ENCODE results near the gene SINHCAF.
"Not testable (repeated sequence)": the region's sequence is repeated elsewhere in the genome, so short reads cannot be mapped to it uniquely, and the experiment has no call there.

SINHCAF gene

DNA sequence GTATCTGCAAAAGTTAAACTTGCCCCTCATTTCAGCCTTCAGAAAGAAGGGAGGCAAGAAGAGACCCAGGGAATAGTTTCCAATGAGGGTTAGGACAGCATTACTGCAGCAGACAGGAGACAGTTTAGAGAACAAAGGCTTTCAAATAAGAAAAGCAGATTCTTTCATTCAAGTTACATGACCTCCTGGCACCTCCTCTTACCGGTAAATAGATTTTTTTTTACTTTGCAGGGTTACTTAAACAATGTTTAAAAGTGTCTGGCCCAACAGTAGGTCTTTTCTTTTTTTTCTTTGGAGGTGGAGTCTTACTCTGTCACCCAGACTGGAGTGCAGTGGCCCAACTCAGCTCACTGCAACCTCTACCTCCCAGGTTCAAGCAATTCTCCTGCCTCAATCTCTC, 47.1 kb downstream of the SINHCAF start:
- Histone ChIP-seq H3K27ac (ENCODE audit: low read depth, low read length) (peak overlapping the region; percentile 28; the same call in 1 of the 2 replicates), H3K9ac (ENCODE audit: low read depth, low read length) (no peak overlapping the region), H3K4me1 (ENCODE audit: insufficient read depth, low read length) (peaks cover 8% of the 10 kb centered on the region), H3K27me3 (ENCODE audit: insufficient read depth, low read length) (no peaks in the 10 kb centered on the region), H3K4me3 (ENCODE audit: low read length) (no peak overlapping the region), H3K9me3 (ENCODE audit: insufficient read depth, low read depth, low read length) (no peaks in the 10 kb centered on the region), H3K36me3 (ENCODE audit: insufficient read depth, low read length) (peaks cover 74% of the 10 kb centered on the region)
- no CpG with 5 or more reads among the region's 1 CpG for WGBS

DNA sequence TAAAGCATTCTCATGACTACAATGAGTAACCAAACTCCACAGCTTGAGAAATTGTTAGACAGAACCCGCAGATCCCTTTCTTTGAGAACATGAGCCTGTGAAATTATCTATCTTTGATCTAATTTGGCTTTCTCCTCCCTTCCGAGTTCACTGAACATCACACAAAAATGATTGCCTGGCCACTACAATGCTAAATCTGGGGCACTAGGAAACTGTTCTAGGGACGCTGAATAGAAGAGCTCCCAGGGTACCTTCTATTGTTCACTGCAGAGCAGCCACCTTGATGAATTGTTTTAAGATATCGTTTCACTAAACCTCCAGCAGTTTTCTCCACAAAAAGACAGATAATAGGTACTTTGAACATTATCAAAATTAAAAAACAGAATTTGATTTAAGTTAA, 47.5 kb downstream of the SINHCAF start:
- Histone ChIP-seq H3K9me3 (ENCODE audit: insufficient read depth, low read depth, low read length) (no peaks in the 10 kb centered on the region), H3K4me3 (ENCODE audit: low read length) (no peak overlapping the region), H3K9ac (ENCODE audit: low read depth, low read length) (no peak overlapping the region), H3K27ac (ENCODE audit: low read depth, low read length) (peak overlapping the region; percentile 28), H3K27me3 (ENCODE audit: insufficient read depth, low read length) (no peaks in the 10 kb centered on the region), H3K4me1 (ENCODE audit: insufficient read depth, low read length) (peaks cover 8% of the 10 kb centered on the region), H3K36me3 (ENCODE audit: insufficient read depth, low read length) (peaks cover 70% of the 10 kb centered on the region)
- 90% methylated on average over 3 of the region's 4 CpGs for WGBS

DNA sequence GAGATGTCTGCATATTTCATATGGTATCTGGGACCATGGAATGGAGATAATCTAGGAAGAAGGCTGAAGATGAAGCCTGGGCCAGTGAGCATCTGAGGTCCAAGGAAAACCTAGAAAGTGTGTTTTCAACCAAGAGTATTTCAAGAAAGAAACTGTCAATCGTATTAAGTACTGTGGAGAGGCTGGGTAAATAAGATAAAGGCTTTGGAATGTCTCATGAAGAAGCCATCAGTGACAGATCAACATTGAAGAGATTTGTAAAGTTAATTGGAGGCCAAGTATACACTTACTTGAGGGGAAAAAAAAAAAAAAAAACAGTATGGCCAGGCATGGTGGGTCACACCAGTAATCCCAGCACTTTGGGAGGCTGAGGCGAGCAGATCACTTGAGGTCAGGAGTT, 48.9 kb downstream of the SINHCAF start:
- Histone ChIP-seq H3K9me3 (ENCODE audit: insufficient read depth, low read depth, low read length) (no peaks in the 10 kb centered on the region), H3K27me3 (ENCODE audit: insufficient read depth, low read length) (no peaks in the 10 kb centered on the region), H3K4me3 (ENCODE audit: low read length) (no peak overlapping the region), H3K4me1 (ENCODE audit: insufficient read depth, low read length) (peaks cover 8% of the 10 kb centered on the region), H3K36me3 (ENCODE audit: insufficient read depth, low read length) (peaks cover 56% of the 10 kb centered on the region), H3K27ac (ENCODE audit: low read depth, low read length) (peak overlapping the region; percentile 25; the same call in 1 of the 2 replicates), H3K9ac (ENCODE audit: low read depth, low read length) (no peak overlapping the region)
- 93% methylated on average over 2 of the region's 2 CpGs for WGBS

DNA sequence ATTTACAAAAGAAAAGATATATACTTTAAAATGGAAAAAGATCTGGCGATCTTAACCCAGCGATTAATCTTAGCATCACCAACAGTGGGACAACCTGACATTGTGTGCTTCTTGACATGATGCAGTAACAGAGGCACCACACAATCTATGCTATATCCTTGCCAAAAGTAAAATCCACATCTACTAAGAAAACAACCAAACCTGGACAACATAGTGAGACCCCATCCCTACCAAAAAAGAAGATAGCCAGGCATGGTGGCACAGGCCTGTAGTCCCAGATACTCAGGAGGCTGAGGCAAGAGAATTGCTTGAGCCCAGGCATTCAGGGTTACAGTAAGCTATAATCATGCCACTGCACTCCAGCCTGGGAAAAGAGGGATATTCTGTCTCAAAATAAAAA, 50.5 kb downstream of the SINHCAF start:
- no peaks in the 10 kb centered on the region for H3K27me3 ChIP-seq (ENCODE audit: insufficient read depth, low read length)
- H3K4me3 ChIP-seq (ENCODE audit: low read length) = no peak overlapping the region
- 94% methylated on average over 2 of the region's 2 CpGs for WGBS
- H3K27ac ChIP-seq (ENCODE audit: low read depth, low read length) = no peak overlapping the region
- H3K36me3 ChIP-seq (ENCODE audit: insufficient read depth, low read length) = peaks cover 49% of the 10 kb centered on the region
- no peaks in the 10 kb centered on the region for H3K9me3 ChIP-seq (ENCODE audit: insufficient read depth, low read depth, low read length)
- no peak overlapping the region for H3K9ac ChIP-seq (ENCODE audit: low read depth, low read length)
- H3K4me1 ChIP-seq (ENCODE audit: insufficient read depth, low read length) = peaks cover 9% of the 10 kb centered on the region

DNA sequence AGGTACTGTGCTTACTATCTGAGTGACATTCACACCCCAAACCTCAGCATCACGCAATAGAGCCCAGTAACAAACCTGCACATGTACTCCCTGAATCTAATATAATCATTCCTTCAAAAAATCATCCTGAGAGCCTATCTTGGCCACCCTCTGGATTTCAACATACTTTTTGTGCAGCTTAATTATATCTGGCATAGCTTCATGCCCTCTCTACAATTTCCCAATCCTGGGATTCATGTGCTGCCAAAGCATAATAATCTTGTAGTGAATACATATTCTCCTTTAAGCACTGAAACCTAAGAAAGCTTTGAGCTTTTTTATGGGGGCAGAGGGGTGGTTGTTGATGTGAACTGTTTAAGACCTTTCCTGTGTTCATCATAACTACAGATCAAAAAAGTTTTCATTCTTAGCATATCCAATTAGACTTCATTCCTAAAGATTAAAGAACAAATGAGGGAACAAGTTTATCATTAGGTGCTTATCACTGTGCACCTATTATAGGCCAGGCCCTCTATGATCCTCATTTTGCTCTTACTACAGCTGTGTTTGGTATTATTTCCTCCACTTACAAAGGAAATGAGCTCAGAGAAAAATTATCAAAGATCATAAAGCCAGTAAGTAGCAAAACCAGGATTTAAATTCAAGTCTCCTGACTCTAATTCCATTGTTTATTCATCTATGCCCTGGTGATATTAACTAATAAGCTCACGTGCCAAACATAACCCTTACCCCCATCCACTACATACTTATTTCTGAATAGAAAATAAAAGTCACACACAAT, 51.2 kb downstream of the SINHCAF start:
- H3K36me3 ChIP-seq (ENCODE audit: insufficient read depth, low read length) = peaks cover 42% of the 10 kb centered on the region
- no peaks in the 10 kb centered on the region for H3K9me3 ChIP-seq (ENCODE audit: insufficient read depth, low read depth, low read length)
- H3K4me3 ChIP-seq (ENCODE audit: low read length) = no peak overlapping the region
- WGBS = 94% methylated on average over 2 of the region's 2 CpGs
- no peak overlapping the region for H3K9ac ChIP-seq (ENCODE audit: low read depth, low read length)
- peaks cover 17% of the 10 kb centered on the region for H3K4me1 ChIP-seq (ENCODE audit: insufficient read depth, low read length)
- H3K27ac ChIP-seq (ENCODE audit: low read depth, low read length) = no peak overlapping the region
- no peaks in the 10 kb centered on the region for H3K27me3 ChIP-seq (ENCODE audit: insufficient read depth, low read length)

DNA sequence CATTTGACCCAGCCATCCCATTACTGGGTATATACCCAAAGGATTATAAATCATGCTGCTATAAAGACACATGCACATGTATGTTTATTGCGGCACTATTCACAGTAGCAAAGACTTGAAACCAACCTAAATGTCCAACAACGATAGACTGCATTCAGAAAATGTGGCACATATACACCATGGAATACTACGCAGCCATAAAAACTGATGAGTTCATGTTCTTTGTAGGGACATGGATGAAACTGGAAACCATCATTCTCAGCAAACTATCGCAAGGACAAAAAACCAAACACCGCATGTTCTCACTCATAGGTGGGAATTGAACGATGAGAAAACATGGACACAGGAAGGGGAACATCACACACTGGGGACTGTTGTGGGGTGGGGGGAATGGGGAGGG, 52.2 kb downstream of the SINHCAF start:
- not testable (repeated sequence) for H3K9ac ChIP-seq (ENCODE audit: low read depth, low read length); H3K27ac ChIP-seq (ENCODE audit: low read depth, low read length); H3K9me3 ChIP-seq (ENCODE audit: insufficient read depth, low read depth, low read length); H3K27me3 ChIP-seq (ENCODE audit: insufficient read depth, low read length); H3K4me3 ChIP-seq (ENCODE audit: low read length)
- over 99% methylated on average over 6 of the region's 6 CpGs for WGBS
- peaks cover 36% of the 10 kb centered on the region for H3K36me3 ChIP-seq (ENCODE audit: insufficient read depth, low read length)
- peaks cover 15% of the 10 kb centered on the region for H3K4me1 ChIP-seq (ENCODE audit: insufficient read depth, low read length)

DNA sequence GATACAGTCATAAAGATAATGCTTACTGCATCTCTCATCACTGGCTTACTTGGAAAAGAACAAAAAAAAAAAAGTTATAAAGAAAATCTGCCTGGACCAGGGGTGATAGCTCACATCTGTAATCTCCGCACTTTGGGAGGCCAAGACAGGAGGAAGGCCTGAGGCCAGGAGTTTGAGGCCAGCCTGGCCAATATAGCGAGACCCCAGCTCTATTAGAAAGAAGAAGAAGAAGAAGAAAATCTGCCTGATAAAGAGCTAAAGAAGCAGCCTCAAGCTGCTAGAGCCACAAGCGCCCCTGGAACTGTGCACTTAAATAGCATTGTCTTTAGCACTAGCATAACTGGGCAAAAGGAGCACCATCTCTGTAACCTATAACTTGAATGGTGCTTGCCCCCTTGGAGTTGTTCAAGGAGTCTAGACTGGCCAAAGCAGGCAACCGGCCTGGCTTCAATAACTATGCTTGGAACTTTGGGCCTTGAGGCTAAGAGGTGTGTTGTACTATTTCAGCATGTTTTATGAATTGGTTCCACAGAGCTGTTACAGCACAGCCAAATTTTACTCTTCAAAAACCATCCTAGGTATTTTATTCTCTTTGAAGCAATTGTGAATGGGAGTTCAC, 53.2 kb downstream of the SINHCAF start:
- Histone ChIP-seq H3K4me1 (ENCODE audit: insufficient read depth, low read length) (peaks cover 13% of the 10 kb centered on the region), H3K9me3 (ENCODE audit: insufficient read depth, low read depth, low read length) (no peaks in the 10 kb centered on the region), H3K4me3 (ENCODE audit: low read length) (no peak overlapping the region), H3K27ac (ENCODE audit: low read depth, low read length) (no peak overlapping the region), H3K9ac (ENCODE audit: low read depth, low read length) (no peak overlapping the region), H3K27me3 (ENCODE audit: insufficient read depth, low read length) (no peaks in the 10 kb centered on the region), H3K36me3 (ENCODE audit: insufficient read depth, low read length) (peaks cover 26% of the 10 kb centered on the region)
- 95% methylated on average over 4 of the region's 4 CpGs for WGBS

DNA sequence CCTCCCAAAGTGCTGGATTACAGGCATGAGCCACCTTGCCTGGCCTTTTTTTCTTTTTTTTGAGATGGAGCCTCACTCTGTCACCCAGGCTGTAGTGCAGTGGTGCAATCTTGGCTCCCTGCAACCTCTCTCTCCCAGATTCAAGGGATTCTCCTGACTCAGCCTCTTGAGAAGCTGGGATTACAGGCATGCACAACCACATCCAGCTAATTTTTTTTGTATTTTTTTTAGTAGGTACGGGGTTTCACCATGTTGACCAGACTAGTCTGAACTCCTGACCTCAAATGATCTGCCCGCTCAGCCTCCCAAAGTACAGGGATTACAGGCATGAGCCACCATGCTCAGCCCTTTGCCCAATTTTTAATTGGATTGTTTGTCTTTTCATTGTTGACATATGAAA, 58.0 kb downstream of the SINHCAF start:
- H3K27ac ChIP-seq (ENCODE audit: low read depth, low read length) = no peak overlapping the region
- 94% methylated on average over 2 of the region's 2 CpGs for WGBS
- H3K9ac ChIP-seq (ENCODE audit: low read depth, low read length) = no peak overlapping the region
- H3K27me3 ChIP-seq (ENCODE audit: insufficient read depth, low read length) = no peaks in the 10 kb centered on the region
- H3K36me3 ChIP-seq (ENCODE audit: insufficient read depth, low read length) = no peaks in the 10 kb centered on the region
- no peak overlapping the region for H3K4me3 ChIP-seq (ENCODE audit: low read length)
- no peaks in the 10 kb centered on the region for H3K9me3 ChIP-seq (ENCODE audit: insufficient read depth, low read depth, low read length)
- H3K4me1 ChIP-seq (ENCODE audit: insufficient read depth, low read length) = peaks cover 13% of the 10 kb centered on the region

DNA sequence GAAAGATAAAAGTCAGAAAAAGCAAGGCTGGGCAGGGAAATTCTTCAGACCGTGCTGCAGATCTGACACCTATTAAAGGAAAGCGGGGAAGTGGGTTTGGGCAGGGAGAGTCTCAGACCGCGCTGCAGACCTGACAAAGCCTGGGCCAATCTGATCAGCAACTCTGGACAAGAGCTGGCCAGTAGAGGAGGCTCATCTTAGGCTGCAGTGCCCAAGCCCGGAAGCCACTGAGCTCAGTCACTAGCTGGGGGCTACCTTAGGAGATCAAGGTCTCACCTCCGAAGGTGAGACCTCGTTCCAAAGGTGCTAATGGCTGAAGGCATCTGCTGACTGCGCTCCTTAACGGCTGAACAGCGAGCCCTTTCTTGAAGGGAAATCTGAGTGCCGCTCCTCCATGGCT, 60.2 kb downstream of the SINHCAF start:
- Histone ChIP-seq H3K4me3 (ENCODE audit: low read length) (no peak overlapping the region), H3K4me1 (ENCODE audit: insufficient read depth, low read length) (peaks cover 16% of the 10 kb centered on the region), H3K36me3 (ENCODE audit: insufficient read depth, low read length) (no peaks in the 10 kb centered on the region), H3K27ac (ENCODE audit: low read depth, low read length) (no peak overlapping the region), H3K27me3 (ENCODE audit: insufficient read depth, low read length) (no peaks in the 10 kb centered on the region), H3K9ac (ENCODE audit: low read depth, low read length) (no peak overlapping the region), H3K9me3 (ENCODE audit: insufficient read depth, low read depth, low read length) (no peaks in the 10 kb centered on the region)
- 80% methylated on average over 11 of the region's 11 CpGs for WGBS

DNA sequence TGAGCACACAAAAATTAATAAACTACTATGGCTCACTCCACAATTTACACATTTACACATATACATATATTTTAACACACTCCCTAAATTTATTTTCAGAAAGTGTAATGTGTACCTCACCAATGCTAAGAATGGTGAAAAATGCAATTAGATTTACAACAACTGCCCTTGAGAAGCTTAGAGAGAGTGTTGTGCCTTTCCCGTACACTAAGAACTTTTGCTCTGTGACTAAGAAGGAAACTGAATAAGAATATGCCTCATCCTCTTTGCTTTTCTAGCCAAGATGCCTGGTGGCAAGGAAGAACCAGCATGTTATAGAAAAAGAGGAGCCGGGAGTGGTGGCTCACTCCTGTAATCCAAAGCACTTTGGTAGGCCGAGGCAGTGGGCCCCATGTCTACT, 62.3 kb downstream of the SINHCAF start:
- 89% methylated on average over 3 of the region's 3 CpGs for WGBS
- no peaks in the 10 kb centered on the region for H3K27me3 ChIP-seq (ENCODE audit: insufficient read depth, low read length)
- no peak overlapping the region for H3K4me3 ChIP-seq (ENCODE audit: low read length)
- no peaks in the 10 kb centered on the region for H3K9me3 ChIP-seq (ENCODE audit: insufficient read depth, low read depth, low read length)
- no peaks in the 10 kb centered on the region for H3K36me3 ChIP-seq (ENCODE audit: insufficient read depth, low read length)
- H3K27ac ChIP-seq (ENCODE audit: low read depth, low read length) = no peak overlapping the region
- no peak overlapping the region for H3K9ac ChIP-seq (ENCODE audit: low read depth, low read length)
- peaks cover 14% of the 10 kb centered on the region for H3K4me1 ChIP-seq (ENCODE audit: insufficient read depth, low read length)

DNA sequence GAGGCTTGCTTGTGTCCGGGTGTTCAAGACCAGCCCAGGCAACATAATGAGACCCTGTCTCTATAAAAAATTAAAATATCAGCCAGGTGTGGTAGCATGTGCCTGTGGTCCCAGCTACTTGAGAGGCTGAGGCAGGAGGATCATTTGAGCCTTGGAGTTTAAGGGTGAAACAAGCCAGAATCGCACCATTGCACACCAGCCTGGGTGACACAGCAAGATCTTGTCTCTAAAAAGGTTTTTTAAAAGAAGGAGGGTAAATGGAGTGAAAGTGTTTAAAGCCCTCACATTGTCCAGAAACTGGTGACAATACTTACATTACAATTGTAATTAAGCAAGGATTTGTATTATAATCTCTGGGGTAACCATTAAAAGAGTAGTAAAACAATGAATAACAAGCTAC, 64.2 kb downstream of the SINHCAF start:
- Histone ChIP-seq H3K9ac (ENCODE audit: low read depth, low read length) (no peak overlapping the region), H3K36me3 (ENCODE audit: insufficient read depth, low read length) (no peaks in the 10 kb centered on the region)

More for the DNA sequence above, 64.2 kb downstream of the SINHCAF start:
- 91% methylated on average over 2 of the region's 2 CpGs for WGBS
- H3K9me3 ChIP-seq (ENCODE audit: insufficient read depth, low read depth, low read length) = no peaks in the 10 kb centered on the region
- no peak overlapping the region for H3K4me3 ChIP-seq (ENCODE audit: low read length)
- no peaks in the 10 kb centered on the region for H3K27me3 ChIP-seq (ENCODE audit: insufficient read depth, low read length)
- H3K27ac ChIP-seq (ENCODE audit: low read depth, low read length) = no peak overlapping the region
- peaks cover 14% of the 10 kb centered on the region for H3K4me1 ChIP-seq (ENCODE audit: insufficient read depth, low read length)

Data from HUES64 (cell line).